GM23338 (cell line): ENCODE results near the gene PCP4. TPM values are rescaled to one million over a fixed set of nuclear protein-coding genes. Genes with fewer than 3 reads are reported as not detected.

Source experiments
- ATAC-seq: fragments of 200-7000 bp; cut with Tn5 transposase; 3 replicates; pipeline ENCODE4 v1.9.1; 2020
- DNase-seq: peaks from one replicate; pipeline ENCODE4 v3.0.0-alpha.2; 2015; ENCODE audit warnings: low spot score
- H2AFZ ChIP-seq: fragments of 200-600 bp; sonication (generic); 2 replicates; pipeline ENCODE4 v1.8.0; 2016; ENCODE audit warnings: antibody characterized with exemption, mild to moderate bottlenecking, moderate library complexity
- H3F3A ChIP-seq: fragments of 200-600 bp; sonication (generic); replicated peaks from 2 replicates; pipeline ENCODE4 v1.8.0; 2017; ENCODE audit warnings: antibody characterized with exemption, mixed run types, low read depth
- H3K27ac ChIP-seq: fragments of 200-600 bp; sonication (generic); 2 replicates; pipeline ENCODE4 v1.6.1; 2016; ENCODE audit warnings: low read depth
- H3K27me3 ChIP-seq: fragments of 200-600 bp; sonication (generic); 2 replicates; pipeline ENCODE4 v1.8.0; 2016; ENCODE audit warnings: mild to moderate bottlenecking, mixed run types, moderate library complexity; ENCODE audit not compliant: insufficient read depth
- H3K36me3 ChIP-seq: fragments of 200-600 bp; sonication (generic); 2 replicates; pipeline ENCODE4 v1.8.0; 2016; ENCODE audit warnings: mild to moderate bottlenecking; ENCODE audit not compliant: insufficient read depth
- H3K4me1 ChIP-seq: fragments of 200-600 bp; sonication (generic); 2 replicates; pipeline ENCODE4 v1.8.0; 2016; ENCODE audit warnings: mild to moderate bottlenecking, moderate library complexity; ENCODE audit not compliant: insufficient read depth
- H3K4me2 ChIP-seq: fragments of 200-600 bp; sonication (generic); 2 replicates; pipeline ENCODE4 v1.7.1; 2017; ENCODE audit warnings: mixed run types
- H3K4me3 ChIP-seq: fragments of 200-600 bp; sonication (generic); 2 replicates; pipeline ENCODE4 v1.6.1; 2016; ENCODE audit warnings: mixed run types
- H3K79me2 ChIP-seq: fragments of 200-600 bp; sonication (generic); replicated peaks from 2 replicates; pipeline ENCODE4 v1.8.0; 2017; ENCODE audit warnings: mild to moderate bottlenecking; ENCODE audit not compliant: insufficient read depth
- H3K9me2 ChIP-seq: fragments of 200-600 bp; sonication (generic); 2 replicates; pipeline ENCODE4 v1.8.0; 2017; ENCODE audit not compliant: insufficient read depth
- H4K20me1 ChIP-seq: fragments of 200-600 bp; sonication (generic); replicated peaks from 2 replicates; pipeline ENCODE4 v1.8.0; 2017; ENCODE audit warnings: mild to moderate bottlenecking; ENCODE audit not compliant: insufficient read depth
- H3K27ac Mint-ChIP-seq: 2 replicates; pipeline ENCODE4 v1.8.0; 2020; ENCODE audit warnings: inconsistent platforms, mild to moderate bottlenecking, moderate library complexity, mixed read lengths
- H3K27me3 Mint-ChIP-seq: 3 replicates; pipeline ENCODE4 v1.8.0; 2022; ENCODE audit warnings: low read depth, mild to moderate bottlenecking, moderate library complexity, mixed read lengths, inconsistent platforms; ENCODE audit not compliant: insufficient read depth, poor library complexity
- H3K36me3 Mint-ChIP-seq: 3 replicates; pipeline ENCODE4 v1.8.0; 2021; ENCODE audit warnings: low read depth, mild to moderate bottlenecking, inconsistent platforms, moderate library complexity, mixed read lengths
- H3K4me1 Mint-ChIP-seq: 3 replicates; pipeline ENCODE4 v1.8.0; 2020; ENCODE audit warnings: mild to moderate bottlenecking, inconsistent platforms, mixed read lengths
- H3K4me3 Mint-ChIP-seq: 3 replicates; pipeline ENCODE4 v1.8.0; 2021; ENCODE audit warnings: moderate library complexity, mild to moderate bottlenecking, inconsistent platforms, mixed read lengths
- H3K9me3 Mint-ChIP-seq: 3 replicates; pipeline ENCODE4 v1.8.0; 2020; ENCODE audit warnings: moderate library complexity, mild to moderate bottlenecking, inconsistent platforms, mixed read lengths
- JUNB ChIP-seq: IDR thresholded peaks from one replicate; pipeline ENCODE4 v1.6.1; 2016; ENCODE audit warnings: antibody characterized with exemption; ENCODE audit not compliant: unreplicated experiment
- polyA plus RNA-seq: library from polyadenylated mRNA; unstranded; fragments of >200 nt; fragmentation: Nextera tagmentation; extraction: Ambion mirVana; gene quantifications from 2 replicates; pipeline ENCODE4 v1.2.1, GENCODE V29; 2016
- total RNA-seq: library from RNA; depleted of rRNA; stranded (reverse); fragments of >200 nt; shearing (Covaris generic); gene quantifications from 2 replicates; pipeline ENCODE4 v1.2.3, GENCODE V29; 2014
- TF ChIP-seq, protein P1 (sequence below): IDR thresholded peaks from one replicate; pipeline ENCODE4 v1.6.1; 2018; ENCODE audit warnings: antibody characterized with exemption; ENCODE audit not compliant: unreplicated experiment
- TF ChIP-seq, protein P2 (sequence below): IDR thresholded peaks from 2 replicates; pipeline ENCODE4 v1.6.1; 2016; ENCODE audit warnings: antibody characterized with exemption
- TF ChIP-seq, protein P3 (sequence below): fragments of 250-450 bp; sonication (Bioruptor Pico); IDR thresholded peaks from 2 replicates; pipeline ENCODE4 v1.5.0; 2020; ENCODE audit warnings: mild to moderate bottlenecking, moderate library complexity

Gene PCP4
- total and polyA plus RNA-seq, 2 experiments from 2014 or later = 7.3 TPM; not detected in 1

GRCh38 chr21:39822042-39822441 lies 45.2 kb upstream of the PCP4 start:
- TF ChIP-seq, protein P1, sequence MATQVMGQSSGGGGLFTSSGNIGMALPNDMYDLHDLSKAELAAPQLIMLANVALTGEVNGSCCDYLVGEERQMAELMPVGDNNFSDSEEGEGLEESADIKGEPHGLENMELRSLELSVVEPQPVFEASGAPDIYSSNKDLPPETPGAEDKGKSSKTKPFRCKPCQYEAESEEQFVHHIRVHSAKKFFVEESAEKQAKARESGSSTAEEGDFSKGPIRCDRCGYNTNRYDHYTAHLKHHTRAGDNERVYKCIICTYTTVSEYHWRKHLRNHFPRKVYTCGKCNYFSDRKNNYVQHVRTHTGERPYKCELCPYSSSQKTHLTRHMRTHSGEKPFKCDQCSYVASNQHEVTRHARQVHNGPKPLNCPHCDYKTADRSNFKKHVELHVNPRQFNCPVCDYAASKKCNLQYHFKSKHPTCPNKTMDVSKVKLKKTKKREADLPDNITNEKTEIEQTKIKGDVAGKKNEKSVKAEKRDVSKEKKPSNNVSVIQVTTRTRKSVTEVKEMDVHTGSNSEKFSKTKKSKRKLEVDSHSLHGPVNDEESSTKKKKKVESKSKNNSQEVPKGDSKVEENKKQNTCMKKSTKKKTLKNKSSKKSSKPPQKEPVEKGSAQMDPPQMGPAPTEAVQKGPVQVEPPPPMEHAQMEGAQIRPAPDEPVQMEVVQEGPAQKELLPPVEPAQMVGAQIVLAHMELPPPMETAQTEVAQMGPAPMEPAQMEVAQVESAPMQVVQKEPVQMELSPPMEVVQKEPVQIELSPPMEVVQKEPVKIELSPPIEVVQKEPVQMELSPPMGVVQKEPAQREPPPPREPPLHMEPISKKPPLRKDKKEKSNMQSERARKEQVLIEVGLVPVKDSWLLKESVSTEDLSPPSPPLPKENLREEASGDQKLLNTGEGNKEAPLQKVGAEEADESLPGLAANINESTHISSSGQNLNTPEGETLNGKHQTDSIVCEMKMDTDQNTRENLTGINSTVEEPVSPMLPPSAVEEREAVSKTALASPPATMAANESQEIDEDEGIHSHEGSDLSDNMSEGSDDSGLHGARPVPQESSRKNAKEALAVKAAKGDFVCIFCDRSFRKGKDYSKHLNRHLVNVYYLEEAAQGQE = no peak
- no peak for TF ChIP-seq JUNB
- TF ChIP-seq, protein P2, sequence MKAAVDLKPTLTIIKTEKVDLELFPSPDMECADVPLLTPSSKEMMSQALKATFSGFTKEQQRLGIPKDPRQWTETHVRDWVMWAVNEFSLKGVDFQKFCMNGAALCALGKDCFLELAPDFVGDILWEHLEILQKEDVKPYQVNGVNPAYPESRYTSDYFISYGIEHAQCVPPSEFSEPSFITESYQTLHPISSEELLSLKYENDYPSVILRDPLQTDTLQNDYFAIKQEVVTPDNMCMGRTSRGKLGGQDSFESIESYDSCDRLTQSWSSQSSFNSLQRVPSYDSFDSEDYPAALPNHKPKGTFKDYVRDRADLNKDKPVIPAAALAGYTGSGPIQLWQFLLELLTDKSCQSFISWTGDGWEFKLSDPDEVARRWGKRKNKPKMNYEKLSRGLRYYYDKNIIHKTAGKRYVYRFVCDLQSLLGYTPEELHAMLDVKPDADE = no peak
- TF ChIP-seq, protein P3, sequence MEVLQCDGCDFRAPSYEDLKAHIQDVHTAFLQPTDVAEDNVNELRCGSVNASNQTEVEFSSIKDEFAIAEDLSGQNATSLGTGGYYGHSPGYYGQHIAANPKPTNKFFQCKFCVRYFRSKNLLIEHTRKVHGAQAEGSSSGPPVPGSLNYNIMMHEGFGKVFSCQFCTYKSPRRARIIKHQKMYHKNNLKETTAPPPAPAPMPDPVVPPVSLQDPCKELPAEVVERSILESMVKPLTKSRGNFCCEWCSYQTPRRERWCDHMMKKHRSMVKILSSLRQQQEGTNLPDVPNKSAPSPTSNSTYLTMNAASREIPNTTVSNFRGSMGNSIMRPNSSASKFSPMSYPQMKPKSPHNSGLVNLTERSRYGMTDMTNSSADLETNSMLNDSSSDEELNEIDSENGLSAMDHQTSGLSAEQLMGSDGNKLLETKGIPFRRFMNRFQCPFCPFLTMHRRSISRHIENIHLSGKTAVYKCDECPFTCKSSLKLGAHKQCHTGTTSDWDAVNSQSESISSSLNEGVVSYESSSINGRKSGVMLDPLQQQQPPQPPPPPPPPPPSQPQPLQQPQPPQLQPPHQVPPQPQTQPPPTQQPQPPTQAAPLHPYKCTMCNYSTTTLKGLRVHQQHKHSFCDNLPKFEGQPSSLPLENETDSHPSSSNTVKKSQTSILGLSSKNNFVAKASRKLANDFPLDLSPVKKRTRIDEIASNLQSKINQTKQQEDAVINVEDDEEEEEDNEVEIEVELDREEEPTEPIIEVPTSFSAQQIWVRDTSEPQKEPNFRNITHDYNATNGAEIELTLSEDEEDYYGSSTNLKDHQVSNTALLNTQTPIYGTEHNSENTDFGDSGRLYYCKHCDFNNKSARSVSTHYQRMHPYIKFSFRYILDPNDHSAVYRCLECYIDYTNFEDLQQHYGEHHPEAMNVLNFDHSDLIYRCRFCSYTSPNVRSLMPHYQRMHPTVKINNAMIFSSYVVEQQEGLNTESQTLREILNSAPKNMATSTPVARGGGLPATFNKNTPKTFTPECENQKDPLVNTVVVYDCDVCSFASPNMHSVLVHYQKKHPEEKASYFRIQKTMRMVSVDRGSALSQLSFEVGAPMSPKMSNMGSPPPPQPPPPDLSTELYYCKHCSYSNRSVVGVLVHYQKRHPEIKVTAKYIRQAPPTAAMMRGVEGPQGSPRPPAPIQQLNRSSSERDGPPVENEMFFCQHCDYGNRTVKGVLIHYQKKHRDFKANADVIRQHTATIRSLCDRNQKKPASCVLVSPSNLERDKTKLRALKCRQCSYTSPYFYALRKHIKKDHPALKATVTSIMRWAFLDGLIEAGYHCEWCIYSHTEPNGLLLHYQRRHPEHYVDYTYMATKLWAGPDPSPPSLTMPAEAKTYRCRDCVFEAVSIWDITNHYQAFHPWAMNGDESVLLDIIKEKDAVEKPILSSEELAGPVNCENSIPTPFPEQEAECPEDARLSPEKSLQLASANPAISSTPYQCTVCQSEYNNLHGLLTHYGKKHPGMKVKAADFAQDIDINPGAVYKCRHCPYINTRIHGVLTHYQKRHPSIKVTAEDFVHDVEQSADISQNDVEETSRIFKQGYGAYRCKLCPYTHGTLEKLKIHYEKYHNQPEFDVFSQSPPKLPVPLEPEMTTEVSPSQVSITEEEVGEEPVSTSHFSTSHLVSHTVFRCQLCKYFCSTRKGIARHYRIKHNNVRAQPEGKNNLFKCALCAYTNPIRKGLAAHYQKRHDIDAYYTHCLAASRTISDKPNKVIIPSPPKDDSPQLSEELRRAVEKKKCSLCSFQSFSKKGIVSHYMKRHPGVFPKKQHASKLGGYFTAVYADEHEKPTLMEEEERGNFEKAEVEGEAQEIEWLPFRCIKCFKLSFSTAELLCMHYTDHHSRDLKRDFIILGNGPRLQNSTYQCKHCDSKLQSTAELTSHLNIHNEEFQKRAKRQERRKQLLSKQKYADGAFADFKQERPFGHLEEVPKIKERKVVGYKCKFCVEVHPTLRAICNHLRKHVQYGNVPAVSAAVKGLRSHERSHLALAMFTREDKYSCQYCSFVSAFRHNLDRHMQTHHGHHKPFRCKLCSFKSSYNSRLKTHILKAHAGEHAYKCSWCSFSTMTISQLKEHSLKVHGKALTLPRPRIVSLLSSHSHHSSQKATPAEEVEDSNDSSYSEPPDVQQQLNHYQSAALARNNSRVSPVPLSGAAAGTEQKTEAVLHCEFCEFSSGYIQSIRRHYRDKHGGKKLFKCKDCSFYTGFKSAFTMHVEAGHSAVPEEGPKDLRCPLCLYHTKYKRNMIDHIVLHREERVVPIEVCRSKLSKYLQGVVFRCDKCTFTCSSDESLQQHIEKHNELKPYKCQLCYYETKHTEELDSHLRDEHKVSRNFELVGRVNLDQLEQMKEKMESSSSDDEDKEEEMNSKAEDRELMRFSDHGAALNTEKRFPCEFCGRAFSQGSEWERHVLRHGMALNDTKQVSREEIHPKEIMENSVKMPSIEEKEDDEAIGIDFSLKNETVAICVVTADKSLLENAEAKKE = no peak
- H3K9me3 Mint-ChIP-seq = peaks cover 3% of the 10 kb centered on the region; the same call in 1 of the 3 replicates
- H3K4me3 ChIP-seq = no peak overlapping the region

More at GRCh38 chr21:39822042-39822441, 45.2 kb upstream of the PCP4 start:
- Mint-ChIP-seq H3K27ac (no peak overlapping the region), H3K36me3 (no peaks in the 10 kb centered on the region), H3K4me3 (no peak overlapping the region), H3K4me1 (no peaks in the 10 kb centered on the region), H3K27me3 (peaks cover 4% of the 10 kb centered on the region)
- Histone ChIP-seq H2AFZ (no peak overlapping the region), H3K27ac (no peak overlapping the region), H3K4me2 (no peak overlapping the region), H3F3A (no peaks in the 10 kb centered on the region), H4K20me1 (no peaks in the 10 kb centered on the region), H3K36me3 (no peaks in the 10 kb centered on the region), H3K79me2 (no peaks in the 10 kb centered on the region), H3K27me3 (no peaks in the 10 kb centered on the region), H3K9me2 (peaks cover 12% of the 10 kb centered on the region; the same call in 1 of the 2 replicates), H3K4me1 (no peaks in the 10 kb centered on the region)
- no peak for DNase-seq
- no peak for ATAC-seq
